ENCODE measurements around the gene TRANK1. TPM values are rescaled to one million over a fixed set of nuclear protein-coding genes. Genes with fewer than 3 reads are reported as not detected.

TRANK1 gene
- total and polyA plus RNA-seq, 2 of the 8 experiments (the other 6 are each of a cell fraction or from before 2014, with no cell fraction given) = 2.9 to 8.8 TPM

DNA sequence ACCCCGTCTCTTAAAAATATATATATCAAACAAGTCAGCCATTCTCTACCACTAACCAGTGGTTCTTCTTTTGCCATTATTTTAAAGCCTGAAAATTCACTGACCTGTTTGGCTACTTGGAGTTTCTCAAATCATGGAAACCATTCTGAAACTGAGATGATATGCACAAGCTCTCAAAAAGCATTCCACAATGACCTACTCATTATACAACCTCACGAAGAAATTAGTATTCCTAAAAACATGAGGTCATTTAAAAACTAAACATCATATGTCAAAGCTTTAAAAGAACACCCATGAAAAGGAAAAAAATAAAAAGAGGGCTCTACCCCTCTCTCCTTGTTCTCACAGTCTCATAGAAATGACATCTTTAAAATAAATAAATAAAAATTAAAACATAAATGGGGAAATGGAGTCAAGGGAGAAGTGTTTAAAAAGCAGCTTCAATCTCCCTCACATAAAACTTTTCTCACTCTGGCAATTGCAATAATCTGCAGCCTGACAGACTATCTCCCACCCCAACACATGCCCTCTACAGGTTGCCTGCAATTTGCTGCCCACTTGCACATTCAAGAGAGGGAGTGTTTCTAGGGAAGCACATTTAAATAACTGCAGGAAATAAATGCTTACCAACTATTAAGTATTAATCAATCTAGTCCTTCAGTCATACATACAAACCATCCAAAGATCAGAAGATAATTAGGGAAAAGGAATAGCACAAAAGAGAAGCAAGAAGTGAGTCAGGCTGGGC lies 73.3 kb downstream of the TRANK1 start:
- FAIRE-seq = no peak
- Histone ChIP-seq H2BK12ac (ENCODE audit: low read depth, low read length) (no peak overlapping the region), H3K23ac (ENCODE audit: insufficient read length) (no peak overlapping the region), H4K5ac (ENCODE audit: insufficient read length, low read depth, low read length) (no peak overlapping the region), H3K27me3 (replicated peaks in 1 of 4; ENCODE audit: control insufficient read depth in 3 of 4, extremely low read depth in 1 of 4, insufficient read depth in 3 of 4, low read length in 3 of 4) (no peaks in the 10 kb centered on the region), H3K79me2 (ENCODE audit: control insufficient read depth in 1 of 2, insufficient read depth in 2 of 2, low read length in 2 of 2) (no peaks in the 10 kb centered on the region), H2BK120ac (replicated peaks; ENCODE audit: low read depth, low read length) (no peak overlapping the region), H3K4me1 (replicated peaks in 1 of 4; ENCODE audit: control insufficient read depth in 3 of 4, insufficient read depth in 4 of 4, low read length in 3 of 4) (peaks cover 0 to 3% (median 0%) of the 10 kb centered on the region in 4 experiments; a peak in 1 of 7 replicates), H3K9ac (replicated peaks in 1 of 4; ENCODE audit: extremely low read depth in 1 of 4, low read depth in 3 of 4, low read length in 3 of 4) (no peak overlapping the region), H2BK5ac (ENCODE audit: low read depth, low read length) (no peak overlapping the region), H2AK5ac (ENCODE audit: low read depth, low read length) (no peak overlapping the region), H3K18ac (ENCODE audit: extremely low read depth, low read length) (no peak overlapping the region), H3K56ac (replicated peaks; ENCODE audit: insufficient read length, low read depth, low read length) (no peak overlapping the region), H3K4me3 (ENCODE audit: extremely low read depth in 1 of 4, insufficient read depth in 2 of 4, low read depth in 3 of 4, low read length in 4 of 4) (no peak overlapping the region), H3K14ac (ENCODE audit: insufficient read length) (no peak overlapping the region), H3K23me2 (ENCODE audit: low read depth, low read length) (no peaks in the 10 kb centered on the region), H3K79me1 (ENCODE audit: low read depth, low read length) (no peaks in the 10 kb centered on the region; the same call in 1 of the 2 replicates), H2BK15ac (ENCODE audit: low read length) (no peak overlapping the region), H4K20me1 (replicated peaks in 1 of 2; ENCODE audit: control insufficient read depth in 1 of 2, insufficient read depth in 2 of 2, low read length in 2 of 2) (no peaks in the 10 kb centered on the region), H4K91ac (replicated peaks; ENCODE audit: insufficient read length, low read length) (no peak overlapping the region), H3K27ac (ENCODE audit: low read depth, low read length) (no peak overlapping the region), H3K4ac (replicated peaks; ENCODE audit: insufficient read length, low read depth, low read length) (no peak overlapping the region), H2AFZ (ENCODE audit: low read length) (no peak overlapping the region), H4K8ac (ENCODE audit: extremely low read depth, insufficient read depth, low read length) (no peak overlapping the region), H3K4me2 (ENCODE audit: insufficient read depth in 1 of 2, low read depth in 2 of 2, low read length in 2 of 2) (no peak overlapping the region), H3K36me3 (ENCODE audit: control insufficient read depth in 2 of 4, insufficient read depth in 4 of 4, low read length in 3 of 4) (no peaks in the 10 kb centered on the region), H2BK20ac (ENCODE audit: low read length) (no peak overlapping the region), H3K9me3 (ENCODE audit: insufficient read depth in 2 of 2, low read depth in 1 of 2, low read length in 1 of 2) (no peaks in the 10 kb centered on the region)
- CTCF ChIA-PET (ENCODE audit: partially characterized antibody) = interaction anchor here (0.6 to 9.3 kb wide), 9 partner anchors 34 to 144 kb away, joined by 3 to 85 read pairs (median 4); no protein-coding TSS in a partner anchor
- TF ChIP-seq SIN3A (conservative IDR thresholded peaks at IDR 0.05 in 1 of 2, IDR thresholded peaks at IDR 0.05 in 1 of 2; ENCODE audit: low read depth in 1 of 2, low read length in 2 of 2) = no peak
- TF ChIP-seq SP2 (IDR thresholded peaks at IDR 0.05; ENCODE audit: low read length) = no peak
- peak in 2 of 3 experiments; percentile 2 to 26; a peak in 2 of 4 replicates for TF ChIP-seq CTCF (IDR thresholded peaks at IDR 0.05; ENCODE audit: control extremely low read depth in 1 of 3, insufficient read depth in 1 of 3, low read depth in 1 of 3, low read length in 3 of 3)
- WGBS, 2 experiments (ENCODE audit: extremely low coverage in 1 of 2, insufficient coverage in 1 of 2, insufficient read length in 1 of 2, insufficient replicate concordance in 2 of 2, low coverage in 1 of 2, low lambda C conversion rate in 2 of 2, missing lambda C conversion rate in 1 of 2) = 88% methylated on average over 2 of the region's 2 CpGs; no CpG with 5 or more reads in 1 of the 2 experiments
- DNase-seq (ENCODE audit: low read depth in 1 of 2, low spot score in 2 of 2) = peak in 1 of 2 experiments; percentile 13
- POLR2A ChIA-PET (ENCODE audit: partially characterized antibody) = interaction anchor here (1.0 kb wide), 1 partner anchor 104 kb away, joined by 3 read pairs; no protein-coding TSS in a partner anchor

All from H1 (cell line).